Measurements from ENCODE around the gene NMRAL1.

The NMRAL1 gene

DNA sequence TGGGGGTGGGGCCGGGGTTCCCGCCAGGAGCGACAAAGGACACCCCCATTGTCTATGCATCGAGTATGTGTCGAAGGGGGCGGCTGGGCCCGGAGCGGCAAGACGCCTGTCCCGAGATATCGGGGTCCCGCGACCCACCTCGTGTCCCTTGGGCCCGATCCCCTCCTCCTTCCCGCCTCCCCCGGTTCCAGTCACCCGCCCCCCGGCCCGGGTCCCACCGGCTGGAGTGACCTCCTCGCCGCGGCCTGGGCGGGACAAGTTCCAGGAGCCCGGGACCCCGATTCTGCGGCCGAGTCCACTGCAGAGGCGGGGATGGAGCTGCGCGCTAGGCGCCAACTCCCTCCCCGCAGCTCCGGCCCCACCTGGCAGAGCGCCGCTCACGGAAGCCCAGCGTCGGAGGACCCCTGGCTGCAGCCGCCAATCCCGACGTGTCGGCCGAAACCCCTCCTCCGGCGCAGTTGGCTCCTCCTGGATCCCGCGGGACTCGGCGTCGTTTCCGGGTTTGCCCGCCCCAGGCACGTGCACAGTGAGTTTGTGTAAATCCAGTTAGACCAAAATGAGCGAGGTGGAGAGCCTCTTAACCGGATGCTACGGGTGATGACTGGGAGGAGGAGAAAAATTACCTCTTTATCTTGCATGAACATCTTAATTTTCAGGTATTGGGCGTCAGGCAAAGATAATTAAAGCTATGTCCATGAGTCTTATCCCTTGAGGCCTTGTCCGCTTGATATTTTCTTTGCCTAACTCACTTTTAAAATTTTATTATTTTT lies at the start of gene NMRAL1:
TSS of gene NMRAL1 (minus strand) at position 434 of the 770 bp plus-strand sequence. CDS start 493 bp downstream, outside the sequence.
- peak; percentile 88 for DNase-seq (ENCODE audit: low spot score)

DNA sequence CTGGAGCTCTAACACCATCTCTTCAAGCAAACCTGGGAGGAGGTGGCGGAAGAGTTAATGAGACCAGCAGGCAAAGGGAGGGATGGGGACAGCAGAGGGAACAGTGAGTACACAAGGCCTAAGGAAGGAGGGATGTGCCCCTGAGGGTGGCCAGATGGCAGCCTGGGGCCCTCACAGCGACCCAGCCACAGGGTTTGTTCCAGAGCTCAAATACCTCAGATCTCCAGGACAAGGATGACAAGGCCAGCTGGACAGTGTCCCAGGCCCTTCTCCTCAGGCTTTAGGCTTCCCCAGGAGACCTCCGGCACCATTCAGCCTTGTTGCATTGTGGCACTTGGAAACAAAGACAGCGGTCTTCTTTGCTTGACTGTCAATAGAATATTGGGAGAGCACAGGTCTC lies 49.3 kb upstream of the NMRAL1 start:
- DNase-seq (ENCODE audit: low spot score) = no peak

DNA sequence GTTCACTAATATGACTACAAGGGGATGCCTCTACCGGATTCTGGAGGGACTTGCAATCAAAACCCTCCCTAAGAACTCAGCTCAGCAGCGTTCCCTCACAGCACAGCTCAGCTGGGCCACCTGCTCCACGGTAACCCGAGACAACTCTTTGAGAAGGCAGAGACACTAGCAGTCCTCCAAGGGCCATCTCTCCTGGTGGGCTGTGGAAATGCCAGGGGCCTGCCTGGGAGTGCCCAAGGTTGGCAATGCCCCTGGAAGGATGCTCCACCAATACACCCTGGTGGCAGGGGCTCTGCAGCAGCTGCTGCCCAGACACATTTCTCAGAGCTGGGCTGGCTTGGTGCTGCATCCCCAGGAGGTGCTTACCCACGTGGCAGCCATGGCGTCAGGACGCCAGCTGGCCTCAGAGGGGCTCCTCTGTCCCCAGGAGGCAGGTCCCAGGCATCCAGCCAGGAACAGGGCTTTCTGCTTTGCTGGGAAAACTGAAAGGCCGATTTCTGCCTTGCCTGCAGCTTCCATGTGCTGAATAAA lies 47.7 kb upstream of the NMRAL1 start:
- no peak for DNase-seq (ENCODE audit: low spot score)

DNA sequence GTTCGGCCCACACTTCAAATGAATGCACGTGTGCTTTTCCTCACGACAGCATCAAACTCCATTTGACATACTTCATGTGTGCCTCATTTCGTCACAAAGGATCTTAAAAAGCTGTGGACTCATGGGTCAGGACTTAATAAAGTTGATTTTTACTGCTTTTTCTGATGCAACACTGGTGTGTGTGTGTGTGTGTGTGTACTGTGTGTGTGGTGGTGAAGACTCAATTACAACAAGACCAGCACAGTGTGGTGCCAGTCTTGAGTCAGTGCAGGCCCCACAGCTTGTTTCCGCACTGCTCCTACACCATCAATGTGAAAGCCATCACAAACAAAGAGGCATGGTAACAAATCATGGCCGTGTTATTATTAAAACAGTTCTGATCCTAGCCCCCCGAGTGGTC lies 46.5 kb upstream of the NMRAL1 start:
- no peak for DNase-seq (ENCODE audit: low spot score)

DNA sequence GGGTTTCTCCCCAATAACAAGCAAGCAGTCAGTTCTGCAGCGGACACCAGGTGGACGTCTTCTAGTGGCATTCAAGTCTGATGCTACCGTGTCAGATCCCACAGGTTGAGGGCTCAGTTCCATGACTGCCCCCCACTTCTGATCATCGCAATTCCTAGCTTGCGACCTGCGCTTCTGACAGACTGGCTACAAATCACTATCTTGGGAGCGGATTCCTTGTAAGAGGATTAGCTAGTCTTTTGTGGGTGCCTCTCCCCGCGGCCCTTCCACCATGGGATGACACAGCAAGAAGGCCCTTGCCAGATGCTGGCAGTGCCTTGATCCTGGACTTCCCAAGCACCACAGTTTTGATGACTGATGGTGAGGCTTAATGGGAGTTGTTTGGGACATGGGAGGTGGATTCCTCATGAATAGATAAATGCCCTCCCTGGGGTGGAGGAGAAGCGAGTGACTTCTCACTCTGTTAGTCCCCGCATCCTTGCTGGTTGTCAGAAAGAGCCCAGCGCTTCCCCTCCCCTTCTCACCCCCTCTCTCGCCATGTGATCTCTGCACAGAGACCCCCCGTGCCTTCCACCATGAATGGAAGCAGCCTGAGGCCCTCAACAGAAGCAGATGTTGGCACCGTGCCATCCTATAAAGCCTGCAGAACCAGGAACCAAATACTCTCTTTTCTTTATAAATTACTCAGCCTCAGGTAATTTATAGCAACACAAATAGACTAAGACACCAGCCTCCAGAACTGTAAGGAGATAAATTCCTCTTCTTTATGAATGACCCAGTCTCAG lies 45.0 kb upstream of the NMRAL1 start:
- DNase-seq (ENCODE audit: low spot score) = no peak

DNA sequence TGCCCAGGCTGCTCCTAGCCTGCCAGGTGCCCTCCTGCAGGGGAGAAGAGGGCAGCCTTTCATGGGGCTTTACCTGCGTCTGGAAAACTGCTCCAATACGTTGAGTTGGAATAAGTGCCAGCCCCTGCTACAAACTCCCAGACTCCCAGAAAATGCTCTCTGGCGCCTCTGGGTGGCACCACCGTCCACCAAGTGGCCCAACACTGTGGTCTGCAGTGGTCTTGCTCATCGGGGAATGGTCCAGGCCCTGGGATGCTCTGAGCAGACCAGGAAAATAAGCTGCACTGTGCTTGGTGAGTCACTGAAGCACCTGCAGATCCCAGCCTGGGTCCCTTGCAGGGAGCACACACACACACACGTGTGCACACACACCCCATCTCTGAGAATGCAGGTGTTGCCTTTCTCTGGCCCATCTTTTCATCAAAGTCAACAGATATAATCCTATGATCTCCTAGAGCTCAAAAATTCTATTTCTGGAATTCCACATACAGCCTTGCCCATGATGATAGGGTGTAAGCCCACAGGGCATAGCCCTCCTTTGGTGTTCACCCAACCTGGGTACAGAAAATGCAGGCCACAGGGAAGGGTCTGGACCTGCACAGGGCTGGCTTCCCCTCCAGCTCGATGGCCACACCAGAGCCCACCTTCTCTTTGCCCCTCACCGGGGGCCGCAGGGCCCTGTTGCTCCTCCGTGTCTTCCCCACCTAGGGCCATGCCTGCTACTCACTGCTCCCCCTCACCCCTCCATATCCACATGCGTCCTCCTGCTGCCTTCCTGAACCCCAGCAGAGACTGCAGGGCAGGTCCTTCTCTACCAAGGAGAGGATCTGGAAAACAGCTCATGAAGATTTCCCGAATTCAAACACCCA lies 43.6 kb upstream of the NMRAL1 start:
- peak; percentile 55 for DNase-seq (ENCODE audit: low spot score)

DNA sequence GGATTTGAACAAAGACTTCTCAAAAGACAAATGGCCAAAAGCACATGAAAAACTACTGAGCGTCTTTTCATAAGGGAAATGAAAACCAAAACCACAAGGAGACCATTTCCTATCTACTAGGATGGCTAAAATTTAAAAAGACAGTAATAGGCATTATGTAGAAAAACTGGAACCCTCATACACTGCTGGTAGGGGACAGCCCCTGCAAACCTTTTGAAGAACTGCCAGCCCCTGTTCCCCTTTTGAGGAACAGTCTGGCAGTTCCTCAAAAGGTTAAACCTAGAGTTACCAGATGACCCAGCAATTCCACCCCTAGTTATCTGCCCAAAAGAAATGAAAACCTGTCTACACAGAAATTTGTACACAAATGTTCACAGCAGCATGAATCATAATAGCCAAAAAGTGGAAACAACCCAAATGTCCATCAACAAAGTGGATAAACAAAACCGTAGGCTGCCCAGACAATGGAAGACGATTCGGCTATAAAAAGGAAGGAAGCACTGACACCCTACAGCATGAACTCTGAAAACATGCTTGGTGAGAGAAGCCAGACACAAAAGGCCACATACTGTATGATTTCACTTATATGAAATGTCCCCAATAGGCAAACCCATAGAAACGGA lies 41.3 kb upstream of the NMRAL1 start:
- DNase-seq (ENCODE audit: low spot score) = no peak

DNA sequence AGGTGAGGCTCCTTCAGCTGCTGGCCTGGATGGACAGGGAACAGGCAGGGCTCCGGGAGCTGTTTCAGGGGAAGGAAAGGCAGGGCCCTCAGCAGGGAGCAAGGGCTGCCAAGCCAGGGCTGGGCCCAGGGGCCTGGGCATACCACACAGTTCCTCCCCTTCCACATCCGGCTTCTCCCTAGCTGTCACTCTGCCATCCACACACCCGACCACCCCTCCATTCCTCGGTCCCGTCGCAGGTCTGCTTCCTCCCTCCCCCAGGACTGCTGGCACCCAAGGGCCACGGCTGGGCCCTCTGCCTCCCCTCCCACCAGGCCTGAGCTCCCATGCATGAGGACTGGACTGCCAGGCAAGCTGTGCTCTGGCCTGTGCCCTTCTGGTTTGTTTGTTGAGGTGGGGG lies 40.2 kb upstream of the NMRAL1 start:
- no peak for DNase-seq (ENCODE audit: low spot score)

DNA sequence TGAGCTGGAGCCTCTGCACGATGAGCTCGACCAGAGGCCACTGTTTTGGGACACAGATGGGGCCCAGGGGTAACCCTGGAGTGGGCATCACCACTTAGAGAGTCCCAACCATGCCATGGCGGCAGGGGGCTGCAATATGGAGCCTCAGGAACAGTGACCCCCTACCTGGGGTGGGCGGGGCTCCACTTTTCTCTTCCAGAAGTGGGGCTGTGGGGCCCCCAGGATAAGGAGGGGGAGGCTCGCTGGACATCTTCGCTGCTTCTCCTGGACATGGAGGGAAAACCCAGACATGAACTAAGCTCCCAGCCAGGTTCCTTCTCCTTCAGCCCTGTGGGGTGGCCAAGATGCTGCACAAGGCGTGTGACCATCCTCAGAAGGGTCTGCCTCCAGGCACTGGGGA lies 39.5 kb upstream of the NMRAL1 start:
- no peak for DNase-seq (ENCODE audit: low spot score)

DNA sequence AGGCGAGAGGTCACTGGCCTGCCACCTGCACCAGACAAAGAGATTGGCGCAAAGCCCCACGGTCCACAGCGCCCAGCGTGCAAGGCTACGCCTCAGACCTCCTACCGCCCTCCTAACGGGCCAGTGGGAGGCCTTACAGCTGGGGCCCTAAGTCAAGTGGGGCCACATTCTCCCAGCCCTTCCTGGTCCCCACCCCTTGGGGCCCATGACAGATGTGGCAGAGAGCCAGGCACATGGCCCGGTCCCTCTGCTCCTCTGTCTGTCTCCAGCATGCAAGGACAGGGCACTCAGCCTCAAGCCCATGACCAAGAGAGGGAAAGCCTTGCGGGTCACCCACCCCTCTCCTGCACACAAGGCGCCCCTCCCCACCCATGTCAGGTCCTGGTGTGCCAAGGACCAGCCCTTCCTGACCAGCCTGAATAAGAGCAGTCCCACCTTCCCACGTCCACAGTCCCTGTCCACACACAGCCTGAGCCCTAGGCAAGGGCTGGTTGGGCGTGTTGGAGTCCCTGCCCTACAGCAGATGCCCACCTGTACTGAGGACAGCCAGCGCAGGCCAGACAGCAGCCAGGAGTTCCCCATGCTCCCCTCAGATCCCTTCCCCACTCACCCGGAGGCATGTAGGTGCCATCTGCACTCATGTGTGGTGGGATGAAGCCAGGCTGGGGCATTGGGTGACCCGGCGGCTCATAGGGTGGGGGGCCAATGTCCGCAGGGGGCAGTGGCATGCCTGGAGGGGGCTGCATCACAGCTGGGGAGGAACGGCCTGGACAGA lies 38.8 kb upstream of the NMRAL1 start:
- DNase-seq (ENCODE audit: low spot score) = no peak

DNA sequence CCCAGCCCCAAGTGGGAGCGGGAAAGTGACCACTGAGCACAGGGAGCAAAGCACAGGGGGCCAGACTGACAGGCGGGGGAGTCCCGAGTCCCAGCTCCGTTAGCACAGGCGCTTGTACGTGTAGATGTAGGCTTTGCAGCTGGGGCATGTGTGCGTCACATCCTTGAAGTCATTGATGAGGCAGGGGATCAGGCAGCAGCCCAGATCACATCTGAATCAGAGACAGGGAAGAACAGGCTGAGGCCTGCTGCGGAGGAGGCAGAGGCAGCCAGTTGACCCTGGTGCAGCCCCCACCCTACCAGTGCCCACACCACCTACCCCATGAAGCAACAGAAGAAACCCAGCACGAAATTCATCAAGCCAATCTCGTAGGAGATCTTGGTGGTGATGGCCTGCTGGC lies 38.0 kb upstream of the NMRAL1 start:
- DNase-seq (ENCODE audit: low spot score) = no peak

DNA sequence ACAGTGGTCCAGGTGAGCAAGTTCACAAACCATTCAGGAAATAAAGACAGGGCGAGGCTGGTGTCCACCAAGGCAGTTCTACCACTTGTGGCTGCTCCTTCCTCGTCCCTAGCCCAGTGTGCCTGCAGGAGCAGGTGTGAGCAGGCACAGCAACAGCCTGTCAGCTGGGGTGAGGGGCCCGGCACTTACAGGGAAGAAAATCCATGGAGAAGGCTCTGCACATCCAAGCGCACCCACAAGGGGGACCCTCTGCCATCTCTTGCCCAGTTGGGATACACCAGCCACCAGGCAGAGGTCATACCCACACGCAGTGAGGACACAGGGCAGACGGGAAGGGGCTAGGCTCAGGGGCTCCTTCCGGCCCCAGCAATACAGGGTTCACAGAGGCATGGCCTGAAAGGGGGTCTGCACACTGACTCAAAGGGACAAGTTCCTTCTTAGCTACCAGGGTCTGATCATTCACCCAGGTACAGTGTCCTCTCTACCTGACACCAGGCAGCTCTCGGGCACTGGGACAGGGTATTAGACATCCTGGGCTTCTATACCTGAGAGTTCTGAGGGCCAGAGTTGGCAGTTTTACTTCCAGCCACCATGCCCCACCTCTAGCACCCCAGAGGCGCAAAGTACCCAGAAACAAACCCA lies 37.1 kb upstream of the NMRAL1 start:
- peak; percentile 44 for DNase-seq (ENCODE audit: low spot score)

DNA sequence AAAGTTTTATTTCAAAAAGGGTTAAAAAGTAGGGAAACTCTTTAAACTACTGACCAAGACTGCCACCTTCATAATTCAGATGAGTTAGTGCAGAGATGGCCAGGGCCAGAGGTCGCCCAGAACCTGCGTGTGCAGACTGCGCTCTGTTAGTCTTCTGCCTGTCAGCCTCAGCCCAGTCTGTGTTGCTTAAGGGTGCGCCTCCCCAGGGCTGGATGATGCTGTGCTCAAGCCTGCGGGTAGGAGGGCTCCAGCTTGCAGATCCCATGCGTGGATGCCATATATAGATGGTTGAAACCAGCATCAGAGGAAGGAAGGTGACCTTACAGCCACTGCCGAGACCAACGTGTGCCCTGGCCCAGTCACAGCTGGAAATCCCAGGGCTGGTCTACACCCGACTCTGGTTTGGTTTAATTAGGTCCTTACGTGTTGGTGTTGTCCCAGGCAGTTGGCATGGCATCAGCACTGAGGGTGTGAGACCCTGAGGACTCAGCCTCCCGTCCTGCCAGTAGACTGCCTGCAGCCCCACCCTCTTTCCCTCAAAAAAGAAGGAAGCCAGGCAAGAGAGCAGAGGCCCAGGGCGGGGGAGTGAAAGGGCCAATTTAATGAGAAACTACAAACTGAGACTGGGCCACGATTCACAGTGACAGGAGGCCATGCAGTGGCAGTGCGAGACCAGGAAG lies 36.5 kb upstream of the NMRAL1 start:
- no peak for DNase-seq (ENCODE audit: low spot score)

DNA sequence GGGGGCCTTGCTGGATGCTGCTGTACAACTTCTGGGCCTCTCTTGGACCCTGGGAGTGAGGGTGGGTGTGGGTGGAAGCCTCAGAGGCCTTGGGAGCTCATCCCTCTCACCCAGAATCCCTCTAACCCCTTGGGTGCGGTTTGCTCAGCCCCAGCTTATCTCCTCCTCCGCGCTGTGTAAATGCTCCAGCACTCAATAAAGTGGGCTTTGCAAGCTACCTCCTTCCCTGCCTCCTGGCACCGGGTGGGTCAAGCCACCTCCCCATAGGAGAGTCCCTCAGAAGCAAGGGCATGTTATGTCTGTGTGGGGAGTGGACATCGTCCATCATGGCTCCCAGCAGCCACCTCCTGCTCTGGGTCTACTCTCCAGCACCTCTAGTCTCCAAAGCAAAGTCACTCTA lies 35.7 kb upstream of the NMRAL1 start:
- DNase-seq (ENCODE audit: low spot score) = no peak

DNA sequence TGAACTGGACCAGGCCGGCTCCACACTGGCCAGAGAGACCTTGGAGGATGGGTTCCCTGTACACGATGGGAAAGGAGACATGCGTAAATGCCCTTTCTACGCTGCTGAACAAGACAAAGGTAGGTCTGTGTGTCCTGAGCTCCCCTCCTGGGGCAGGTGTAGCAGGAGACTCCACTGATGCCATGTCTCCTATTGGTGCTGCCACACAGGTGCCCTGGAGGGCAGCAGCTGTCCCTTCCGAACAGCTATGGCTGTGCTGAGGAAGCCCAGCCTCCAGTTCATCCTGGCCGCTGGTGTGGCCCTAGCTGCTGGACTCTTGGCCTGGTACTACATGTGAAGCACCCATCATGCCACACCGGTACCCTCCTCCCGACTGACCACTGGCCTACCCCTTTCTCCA lies 35.0 kb upstream of the NMRAL1 start:
- no peak for DNase-seq (ENCODE audit: low spot score)

DNA sequence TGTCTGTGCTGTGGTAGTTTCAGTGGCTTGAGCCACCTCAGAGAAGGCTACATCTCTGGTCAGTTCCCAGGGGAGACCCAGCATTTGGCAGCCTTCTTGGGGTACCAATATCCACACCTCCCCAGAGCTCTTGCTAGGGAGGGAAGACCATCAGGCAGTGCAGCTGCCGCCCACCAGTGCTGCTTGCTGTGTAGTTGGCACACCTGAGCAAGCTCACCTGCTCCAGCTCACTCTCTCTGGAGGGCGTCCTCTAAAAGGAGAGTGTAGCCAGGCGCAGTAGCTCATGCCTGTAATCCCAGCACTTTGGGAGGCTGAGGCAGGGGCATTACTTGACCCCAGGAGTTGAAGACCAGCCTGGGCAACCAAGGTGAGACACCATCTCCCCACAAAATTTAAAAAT lies 34.4 kb upstream of the NMRAL1 start:
- no peak for DNase-seq (ENCODE audit: low spot score)

DNA sequence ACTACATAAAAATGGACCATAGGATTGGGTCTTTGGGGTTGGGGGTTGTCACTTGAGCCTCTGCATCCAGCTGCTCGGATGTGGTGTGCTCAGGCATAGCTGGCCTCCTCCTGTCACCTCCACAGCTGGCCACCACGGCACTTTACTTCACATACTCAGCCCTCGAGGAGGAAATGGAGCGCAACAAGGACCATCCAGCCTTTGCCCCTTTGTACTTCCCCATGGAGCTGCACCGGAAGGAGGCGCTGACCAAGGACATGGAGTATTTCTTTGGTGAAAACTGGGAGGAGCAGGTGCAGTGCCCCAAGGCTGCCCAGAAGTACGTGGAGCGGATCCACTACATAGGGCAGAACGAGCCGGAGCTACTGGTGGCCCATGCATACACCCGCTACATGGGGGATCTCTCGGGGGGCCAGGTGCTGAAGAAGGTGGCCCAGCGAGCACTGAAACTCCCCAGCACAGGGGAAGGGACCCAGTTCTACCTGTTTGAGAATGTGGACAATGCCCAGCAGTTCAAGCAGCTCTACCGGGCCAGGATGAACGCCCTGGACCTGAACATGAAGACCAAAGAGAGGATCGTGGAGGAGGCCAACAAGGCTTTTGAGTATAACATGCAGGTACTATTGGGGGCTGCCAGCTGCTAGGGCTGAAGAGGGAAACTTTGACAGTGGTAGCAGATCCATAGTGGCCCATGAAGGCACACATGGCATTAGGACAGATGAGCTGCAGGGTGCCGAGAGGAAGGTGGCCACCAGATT lies 33.3 kb upstream of the NMRAL1 start:
- no peak for DNase-seq (ENCODE audit: low spot score)

DNA sequence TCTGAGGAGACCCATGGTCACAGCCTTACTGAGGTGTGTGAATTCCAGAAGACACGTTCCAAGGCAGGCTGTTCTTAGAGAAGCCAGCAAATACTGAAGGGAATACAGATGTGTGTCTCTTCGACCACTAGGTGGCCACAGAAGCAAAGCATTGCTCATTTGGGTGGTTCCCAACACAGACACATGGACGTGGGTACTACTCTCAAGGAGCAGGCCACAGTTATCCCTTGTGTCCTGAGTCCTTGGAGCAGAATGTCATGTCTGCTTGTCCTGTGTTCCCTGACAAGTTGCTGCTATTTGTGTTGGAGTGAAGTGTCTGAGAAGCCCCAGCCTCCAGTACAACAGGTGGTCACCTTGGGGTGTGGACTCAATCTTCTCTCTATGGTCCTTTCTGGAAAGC lies 32.0 kb upstream of the NMRAL1 start:
- peak; percentile 76 for DNase-seq (ENCODE audit: low spot score)
